NCI-H526 (cell line): ENCODE data around the gene SLC6A12.
A peak's percentile ranks its signal among the peaks of the same experiment; 100 is the strongest.
"Not testable (repeated sequence)": the region's sequence is repeated elsewhere in the genome, so short reads cannot be mapped to it uniquely, and the experiment has no call there.

Experiments used
- DNase-seq, 2 experiments: peaks; one replicate each; lab custom pipeline; 2025; lab: John Stamatoyannopoulos, UW

SLC6A12 gene

GRCh38 chr12:214003-214741 is at the start of gene SLC6A12:
SLC6A12 (minus strand) TSS chr12:214157; CDS start chr12:209986, 4,171 bp downstream.
- no peak for DNase-seq

DNA sequence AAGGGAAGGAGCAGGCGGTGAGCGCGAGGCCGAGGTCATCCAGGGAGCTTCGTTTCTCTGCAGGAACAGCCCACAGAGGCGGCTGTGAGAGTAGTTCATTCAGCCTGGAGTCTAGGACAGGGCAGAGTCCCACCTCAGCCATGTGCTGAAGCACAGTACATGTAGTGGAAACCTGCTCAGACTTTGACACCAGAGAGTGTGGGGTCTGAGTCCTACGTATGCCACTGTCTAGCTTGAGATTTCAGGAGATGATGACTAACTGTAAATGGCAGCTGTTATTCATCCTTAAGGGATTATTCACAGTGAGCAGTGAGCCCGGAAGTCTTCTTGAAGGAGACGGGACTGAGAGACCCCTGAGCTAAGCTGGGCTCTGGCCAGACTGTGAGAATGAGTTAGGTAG is 49.6 kb upstream of the SLC6A12 start:
- no peak for DNase-seq

DNA sequence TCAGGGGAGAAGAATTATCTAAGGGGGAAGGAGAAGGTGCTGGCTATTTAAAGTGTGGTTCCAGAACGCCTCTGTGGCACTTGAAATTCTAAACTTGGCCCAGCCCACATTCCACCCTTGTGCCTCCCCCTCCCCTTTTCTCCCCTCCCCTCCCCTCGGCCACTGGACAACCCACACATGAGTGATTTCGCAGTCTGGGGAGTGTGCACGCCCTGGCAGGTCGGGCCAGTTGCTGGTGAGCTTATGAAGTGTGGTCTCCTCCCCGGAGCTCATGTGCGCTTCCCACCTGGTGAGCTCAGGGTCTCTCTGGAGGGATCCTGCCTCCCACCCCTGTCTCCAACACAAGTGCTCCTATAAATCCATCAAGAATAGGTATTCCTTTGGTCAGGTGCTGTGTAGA is 48.9 kb upstream of the SLC6A12 start, which contains the start of gene SLC6A13:
Gene SLC6A13, minus strand, starts transcription at position 20 of the 400 bp plus-strand sequence. CDS start 2,784 bp downstream, outside the sequence.
- peak in 1 of 2 experiments; percentile 25 for DNase-seq

DNA sequence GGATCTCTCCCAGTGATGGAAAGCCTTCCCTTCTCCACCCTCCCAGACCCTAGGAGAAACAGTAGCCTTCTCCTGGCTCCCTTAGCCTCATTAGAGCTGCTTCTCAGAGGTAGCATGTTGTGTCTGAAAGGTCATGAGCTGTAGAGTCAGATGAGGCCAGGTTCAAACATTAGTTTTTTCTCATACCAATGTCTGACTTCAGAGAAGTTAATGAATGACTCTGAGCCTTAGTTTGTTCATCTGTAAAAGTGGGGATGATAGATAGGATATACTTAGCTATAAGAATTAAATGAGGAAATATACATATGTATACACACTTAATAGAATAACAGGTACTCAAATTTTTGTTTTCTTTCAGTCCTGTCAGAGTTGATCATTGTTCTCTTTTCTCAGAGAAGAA is 48.2 kb upstream of the SLC6A12 start:
- no peak for DNase-seq

DNA sequence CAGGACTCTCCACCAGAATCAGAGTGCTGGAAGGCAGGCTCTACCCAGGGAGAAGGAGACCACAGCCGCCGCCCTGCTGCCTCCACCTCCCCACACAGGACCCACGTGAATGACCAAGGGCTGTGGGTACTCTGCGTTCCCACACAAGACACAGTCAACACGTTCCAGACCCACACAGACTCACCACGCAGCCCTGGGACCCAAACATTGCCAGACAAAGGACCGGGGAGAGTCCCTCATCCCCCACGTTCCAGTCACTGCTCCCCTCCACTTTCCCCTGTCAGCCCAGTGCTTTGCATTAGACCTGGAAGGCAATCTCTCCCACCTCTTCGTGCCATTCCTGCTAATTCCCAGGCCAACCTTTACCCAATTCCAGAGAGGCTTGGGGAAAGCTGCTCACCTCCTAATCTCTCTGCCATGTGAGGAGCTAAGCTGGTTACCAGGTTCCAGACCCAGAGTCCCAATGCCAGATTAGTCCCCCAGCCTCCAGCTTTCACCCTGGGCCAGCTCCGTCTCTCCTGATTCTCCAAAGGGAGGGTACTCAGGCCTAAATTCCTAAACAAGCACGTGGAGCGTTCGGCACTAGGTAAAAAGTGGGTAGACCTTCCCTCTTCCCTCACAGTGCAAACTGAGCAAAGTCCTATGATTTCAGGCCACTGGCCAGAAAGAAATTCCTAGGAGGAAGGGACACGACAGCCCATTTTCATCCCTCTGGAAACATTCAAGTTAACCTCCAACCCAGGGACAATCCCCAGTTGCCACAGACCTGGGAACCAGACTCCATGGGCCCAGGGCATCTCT is 43.8 kb upstream of the SLC6A12 start:
- no peak for DNase-seq

DNA sequence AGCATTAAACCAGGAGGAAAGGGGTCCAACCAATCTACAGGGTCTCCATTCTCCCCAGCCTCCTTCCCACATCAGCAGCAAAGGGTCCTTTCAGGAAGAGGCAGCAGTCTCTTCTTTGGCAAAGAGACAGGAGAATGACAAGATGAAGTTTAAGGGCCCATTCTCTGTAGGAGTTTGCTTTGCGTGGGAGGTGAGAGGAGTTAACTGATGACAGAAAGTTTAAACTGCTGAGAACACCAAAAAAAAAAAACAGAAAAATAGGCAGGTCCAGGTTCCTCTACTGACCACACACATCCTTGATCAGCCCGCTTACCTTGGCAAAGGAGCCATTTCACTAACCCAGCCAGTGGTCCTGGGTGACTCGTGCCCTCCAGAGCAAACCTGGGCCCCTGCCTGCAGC is 43.0 kb upstream of the SLC6A12 start:
- no peak for DNase-seq

DNA sequence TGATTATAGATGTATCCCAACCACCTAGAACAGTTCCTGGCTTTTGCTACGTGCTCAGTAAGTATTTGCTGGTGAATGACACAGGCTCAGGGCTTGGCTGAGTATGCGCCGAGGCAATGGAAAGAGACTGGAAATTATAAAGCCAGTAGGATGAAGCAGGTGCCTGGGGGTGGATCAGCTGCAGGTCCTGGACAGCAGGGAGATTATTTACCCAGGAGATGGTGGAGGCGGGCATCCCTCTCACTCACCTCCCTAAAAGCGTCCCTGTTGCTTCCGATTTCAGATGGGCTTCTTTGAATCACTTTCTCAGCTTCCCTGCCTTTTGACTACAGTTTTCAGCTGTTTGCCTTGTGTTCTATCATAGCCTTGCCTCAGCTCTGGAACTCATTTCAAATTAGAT is 42.3 kb upstream of the SLC6A12 start:
- DNase-seq, result no peak

- DNase-seq, result no peak
These were observed 41.0 kb upstream of the SLC6A12 start for GRCh38 chr12:254912-255311.

DNA sequence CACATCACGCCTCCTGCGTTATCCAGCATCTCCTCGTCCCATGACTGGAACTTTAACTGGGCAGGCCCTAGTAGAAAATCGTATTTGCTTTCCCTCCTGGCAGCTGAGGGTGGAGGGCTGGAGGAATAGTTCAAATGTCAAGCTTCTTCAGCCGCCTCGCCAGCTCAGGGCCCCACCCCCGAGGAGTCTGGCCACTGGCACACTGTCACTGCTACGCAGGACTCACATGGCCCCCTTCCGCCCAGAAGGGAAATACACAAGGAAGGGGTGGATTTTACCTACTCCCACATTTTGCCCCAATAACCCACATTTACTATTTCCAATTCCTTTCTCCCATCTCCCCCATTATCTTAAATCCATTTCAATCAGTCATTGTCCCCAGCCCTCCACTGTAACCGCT is 40.1 kb upstream of the SLC6A12 start:
- no peak for DNase-seq

DNA sequence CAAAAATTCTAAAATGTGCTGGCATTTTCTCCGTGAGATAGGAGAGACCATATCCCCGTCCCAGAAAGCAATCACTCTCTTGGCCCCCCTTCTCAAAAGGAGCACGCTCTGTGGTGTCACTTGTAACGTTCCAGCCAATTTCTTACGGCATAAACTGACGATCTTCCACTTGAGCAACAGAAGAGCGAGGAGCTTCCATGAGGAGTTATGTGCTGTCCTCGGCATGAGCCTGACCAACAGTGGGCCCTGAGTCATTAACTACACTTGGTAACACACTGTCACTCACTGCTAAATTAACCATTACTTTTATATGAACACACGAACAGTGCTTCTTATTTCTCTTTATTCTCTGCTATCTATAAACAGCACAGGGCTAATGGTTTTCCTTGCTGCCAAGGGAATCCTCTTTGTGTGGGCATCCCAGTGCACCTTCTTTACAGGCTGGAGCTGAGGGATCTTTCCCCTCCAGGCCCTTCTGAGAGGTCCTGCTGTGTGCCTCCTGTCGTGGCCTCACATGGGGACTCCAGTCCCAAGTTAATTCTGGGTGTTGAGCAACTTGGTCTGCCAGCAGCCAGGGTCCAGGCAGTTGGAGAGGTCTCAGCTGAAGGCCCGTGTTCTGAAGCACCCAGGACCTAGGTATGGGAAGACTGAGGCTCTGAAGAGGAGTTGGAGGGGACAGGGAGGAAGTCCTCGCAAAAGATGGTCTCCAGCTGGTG is 39.3 kb upstream of the SLC6A12 start:
- no peak for DNase-seq

GRCh38 chr12:252636-253035 is 38.7 kb upstream of the SLC6A12 start:
- peak in 1 of 2 experiments; percentile 10 for DNase-seq

GRCh38 chr12:247271-247670 is 33.3 kb upstream of the SLC6A12 start:
- no peak for DNase-seq

GRCh38 chr12:243381-243780 is 29.4 kb upstream of the SLC6A12 start:
- no peak for DNase-seq

- no peak for DNase-seq
These were observed 28.5 kb upstream of the SLC6A12 start for GRCh38 chr12:242496-242895.

GRCh38 chr12:241266-241665 is 27.3 kb upstream of the SLC6A12 start:
- no peak for DNase-seq

GRCh38 chr12:240566-240965 is 26.6 kb upstream of the SLC6A12 start:
- no peak for DNase-seq

GRCh38 chr12:238736-239398 is 24.9 kb upstream of the SLC6A12 start:
- DNase-seq, result no peak

DNA sequence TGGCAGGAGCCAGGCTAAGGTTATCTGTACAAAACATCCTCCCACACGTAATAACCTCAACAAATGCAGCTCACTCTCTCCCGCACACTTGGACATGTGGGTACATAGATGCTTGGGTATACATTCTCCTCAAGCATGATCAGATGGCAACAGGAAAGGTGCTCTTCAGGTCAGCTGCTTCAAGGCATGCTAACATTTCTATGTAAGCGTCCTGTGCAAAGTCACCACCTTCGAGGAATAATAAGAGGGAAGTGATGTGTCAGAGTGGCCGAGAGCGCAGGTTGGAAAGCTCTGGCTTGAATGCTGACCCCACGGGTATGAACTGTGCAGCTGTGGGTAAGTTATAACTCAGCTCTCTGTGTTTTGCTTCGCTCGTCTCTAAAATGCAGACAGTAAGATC is 24.2 kb upstream of the SLC6A12 start:
- DNase-seq, result no peak

DNA sequence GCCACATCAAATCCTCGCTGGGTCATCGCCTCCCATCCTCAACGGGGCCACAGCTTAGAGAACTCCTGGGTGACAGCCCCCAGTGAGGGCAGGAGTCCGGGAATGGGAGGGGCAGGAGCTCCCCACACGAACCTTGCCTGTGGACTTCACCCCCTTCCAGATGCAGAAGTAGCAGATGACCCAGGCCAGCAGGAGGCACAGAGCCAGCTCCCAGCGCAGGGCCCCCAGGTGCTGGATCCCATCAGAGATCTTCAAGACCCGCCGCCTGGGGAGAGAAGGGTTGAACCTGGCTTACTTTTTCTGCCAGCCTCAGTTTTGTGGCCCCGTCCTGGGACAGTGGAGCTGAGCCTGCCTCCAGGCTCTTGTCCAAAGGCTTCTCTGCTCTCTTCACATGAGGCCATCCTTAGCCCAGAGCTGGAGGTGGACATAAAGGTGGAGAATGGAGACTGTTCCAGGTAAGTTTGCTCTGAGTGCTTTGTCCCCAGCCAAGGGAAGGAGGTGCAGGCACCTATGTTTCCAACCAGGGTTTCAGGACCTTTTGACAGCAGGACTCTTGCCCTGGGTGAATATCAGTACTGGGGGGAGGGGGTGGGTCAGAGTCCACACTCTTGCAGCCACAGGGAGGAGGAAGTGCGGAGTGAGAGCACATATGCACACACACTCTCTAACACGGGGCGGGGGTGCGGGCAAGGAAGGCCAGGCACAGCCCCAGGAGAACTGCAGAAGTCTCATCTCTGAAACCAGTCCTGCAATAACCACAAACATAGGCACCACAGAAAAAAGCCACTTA is 23.3 kb upstream of the SLC6A12 start:
- DNase-seq, result no peak

GRCh38 chr12:236445-236844 is 22.5 kb upstream of the SLC6A12 start:
- DNase-seq, result no peak

GRCh38 chr12:235967-236366 is 22.0 kb upstream of the SLC6A12 start:
- not testable (repeated sequence) for DNase-seq
